ENCODE results near the gene ZBTB20.

The ZBTB20 gene

GRCh38 chr3:114444216-114444615, 702.9 kb downstream of the ZBTB20 start:
- H3K4me3 ChIP-seq (ENCODE audit: low read depth, low read length): no peak overlapping the region
- no peak for DNase-seq (ENCODE audit: low read depth)
- TF ChIP-seq CTCF (conservative IDR thresholded peaks at IDR 0.05; ENCODE audit: low read depth, low read length): no peak

- peak; percentile 77 for DNase-seq (ENCODE audit: low read depth)
- TF ChIP-seq CTCF (conservative IDR thresholded peaks at IDR 0.05; ENCODE audit: low read depth, low read length): no peak
- no peak overlapping the region for H3K4me3 ChIP-seq (ENCODE audit: low read depth, low read length)
Measured at GRCh38 chr3:114442246-114442645, 704.8 kb downstream of the ZBTB20 start.

GRCh38 chr3:114441386-114441785, 705.7 kb downstream of the ZBTB20 start:
- DNase-seq (ENCODE audit: low read depth): no peak
- H3K4me3 ChIP-seq (ENCODE audit: low read depth, low read length): no peak overlapping the region
- TF ChIP-seq CTCF (conservative IDR thresholded peaks at IDR 0.05; ENCODE audit: low read depth, low read length): no peak

GRCh38 chr3:114440700-114441099, 706.4 kb downstream of the ZBTB20 start:
- DNase-seq (ENCODE audit: low read depth): no peak
- H3K4me3 ChIP-seq (ENCODE audit: low read depth, low read length): no peak overlapping the region
- no peak for TF ChIP-seq CTCF (conservative IDR thresholded peaks at IDR 0.05; ENCODE audit: low read depth, low read length)

GRCh38 chr3:114439284-114439683, 707.8 kb downstream of the ZBTB20 start:
- DNase-seq (ENCODE audit: low read depth): no peak
- no peak for TF ChIP-seq CTCF (conservative IDR thresholded peaks at IDR 0.05; ENCODE audit: low read depth, low read length)
- H3K4me3 ChIP-seq (ENCODE audit: low read depth, low read length): no peak overlapping the region

- no peak for TF ChIP-seq CTCF (conservative IDR thresholded peaks at IDR 0.05; ENCODE audit: low read depth, low read length)
- H3K4me3 ChIP-seq (ENCODE audit: low read depth, low read length): no peak overlapping the region
- no peak for DNase-seq (ENCODE audit: low read depth)
Measured at GRCh38 chr3:114437897-114438296, 709.2 kb downstream of the ZBTB20 start.

GRCh38 chr3:114436182-114436581, 710.9 kb downstream of the ZBTB20 start:
- no peak for TF ChIP-seq CTCF (conservative IDR thresholded peaks at IDR 0.05; ENCODE audit: low read depth, low read length)
- no peak overlapping the region for H3K4me3 ChIP-seq (ENCODE audit: low read depth, low read length)
- no peak for DNase-seq (ENCODE audit: low read depth)
